GM20000 (cell line): Measurements from ENCODE around the gene ADGB.

Source experiments
- DNase-seq: peaks from one replicate; pipeline ENCODE4 v3.0.0; 2012; ENCODE audit warnings: low spot score
- TF ChIP-seq, protein P1 (sequence below): IDR thresholded peaks from 2 replicates; pipeline ENCODE4 v1.5.1; 2012; ENCODE audit warnings: mild to moderate bottlenecking, control low read depth; ENCODE audit errors: extremely low read depth, missing control alignments

Gene ADGB

GRCh38 chr6:146827216-146827928 lies 228.6 kb downstream of the ADGB start:
- TF ChIP-seq, protein P1, sequence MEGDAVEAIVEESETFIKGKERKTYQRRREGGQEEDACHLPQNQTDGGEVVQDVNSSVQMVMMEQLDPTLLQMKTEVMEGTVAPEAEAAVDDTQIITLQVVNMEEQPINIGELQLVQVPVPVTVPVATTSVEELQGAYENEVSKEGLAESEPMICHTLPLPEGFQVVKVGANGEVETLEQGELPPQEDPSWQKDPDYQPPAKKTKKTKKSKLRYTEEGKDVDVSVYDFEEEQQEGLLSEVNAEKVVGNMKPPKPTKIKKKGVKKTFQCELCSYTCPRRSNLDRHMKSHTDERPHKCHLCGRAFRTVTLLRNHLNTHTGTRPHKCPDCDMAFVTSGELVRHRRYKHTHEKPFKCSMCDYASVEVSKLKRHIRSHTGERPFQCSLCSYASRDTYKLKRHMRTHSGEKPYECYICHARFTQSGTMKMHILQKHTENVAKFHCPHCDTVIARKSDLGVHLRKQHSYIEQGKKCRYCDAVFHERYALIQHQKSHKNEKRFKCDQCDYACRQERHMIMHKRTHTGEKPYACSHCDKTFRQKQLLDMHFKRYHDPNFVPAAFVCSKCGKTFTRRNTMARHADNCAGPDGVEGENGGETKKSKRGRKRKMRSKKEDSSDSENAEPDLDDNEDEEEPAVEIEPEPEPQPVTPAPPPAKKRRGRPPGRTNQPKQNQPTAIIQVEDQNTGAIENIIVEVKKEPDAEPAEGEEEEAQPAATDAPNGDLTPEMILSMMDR = no peak
- DNase-seq = no peak

GRCh38 chr6:146829792-146830565 lies 231.2 kb downstream of the ADGB start:
- DNase-seq = no peak
- TF ChIP-seq, protein P1 = no peak

- TF ChIP-seq, protein P1 = no peak
- DNase-seq = no peak
Observed at GRCh38 chr6:146833157-146833556, 234.4 kb downstream of the ADGB start.

GRCh38 chr6:146840216-146840615 lies 241.4 kb downstream of the ADGB start:
- DNase-seq = no peak
- TF ChIP-seq, protein P1 = no peak

GRCh38 chr6:146840641-146841040 lies 241.9 kb downstream of the ADGB start:
- TF ChIP-seq, protein P1 = no peak
- DNase-seq = no peak

GRCh38 chr6:146847426-146847825 lies 248.7 kb downstream of the ADGB start:
- TF ChIP-seq, protein P1 = no peak
- no peak for DNase-seq

DNA sequence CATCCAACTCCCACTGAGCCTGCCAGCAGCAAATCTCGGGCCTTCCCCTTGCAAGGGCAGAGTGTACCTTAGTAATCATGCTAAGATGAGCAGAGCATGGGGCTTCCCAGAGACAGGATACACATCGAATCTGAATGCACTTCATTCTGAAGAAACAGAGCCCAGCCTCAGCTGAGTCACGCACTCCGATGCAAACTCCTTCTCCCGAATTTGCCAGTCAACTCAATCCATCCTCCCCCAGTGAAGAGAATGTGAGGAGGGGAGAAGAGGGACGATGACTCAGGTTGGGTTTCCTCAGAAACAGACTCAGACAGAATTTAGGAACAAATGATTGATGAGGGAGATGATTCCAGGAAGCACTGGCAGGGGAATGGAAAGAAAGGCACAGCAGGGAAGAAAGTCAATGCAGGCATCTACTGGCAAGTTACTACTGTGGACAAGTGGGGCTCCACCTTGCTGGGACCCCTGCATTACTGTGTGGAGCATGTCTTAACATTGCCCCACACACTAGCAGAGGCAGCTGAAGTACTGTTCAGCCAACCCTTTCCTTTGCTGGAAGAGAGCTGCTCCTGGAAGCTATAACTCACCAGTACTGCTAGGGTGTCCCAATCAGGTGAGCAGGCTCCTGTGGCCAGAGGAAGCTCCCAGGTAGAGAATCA lies 251.6 kb downstream of the ADGB start:
- TF ChIP-seq, protein P1 = no peak
- no peak for DNase-seq
